ENCODE data around the gene ASTL. TPM values are rescaled to one million over a fixed set of nuclear protein-coding genes. Genes with fewer than 3 reads are reported as not detected.
A peak's percentile ranks its signal among the peaks of the same experiment; 100 is the strongest.

ASTL gene
- total and polyA plus RNA-seq, 2 of the 13 experiments (the other 11 are each of a cell fraction or from before 2014, with no cell fraction given), result not detected

GRCh38 chr2:96174251-96175144 lies 36.2 kb upstream of the ASTL start (continued):
- TF ChIP-seq ZXDC (CRISPR knock-in tag; IDR thresholded peaks at IDR 0.05), result no peak
- no peak for TF ChIP-seq KLF13 (CRISPR knock-in tag; IDR thresholded peaks at IDR 0.05)
- TF ChIP-seq XRCC5 (optimal IDR thresholded peaks at IDR 0.05; ENCODE audit: low read length), result peak; percentile 70
- no peak for TF ChIP-seq DNMT1 (CRISPR knock-in tag; IDR thresholded peaks at IDR 0.05)
- TF ChIP-seq SMC3 (IDR thresholded peaks at IDR 0.05; ENCODE audit: low read length), result peak; percentile 87
- TF ChIP-seq ZNF235 (CRISPR knock-in tag; IDR thresholded peaks at IDR 0.05; ENCODE audit: borderline replicate concordance), result no peak
- TF ChIP-seq MEIS2 (CRISPR knock-in tag; IDR thresholded peaks at IDR 0.05), result no peak
- TF ChIP-seq, protein P1, sequence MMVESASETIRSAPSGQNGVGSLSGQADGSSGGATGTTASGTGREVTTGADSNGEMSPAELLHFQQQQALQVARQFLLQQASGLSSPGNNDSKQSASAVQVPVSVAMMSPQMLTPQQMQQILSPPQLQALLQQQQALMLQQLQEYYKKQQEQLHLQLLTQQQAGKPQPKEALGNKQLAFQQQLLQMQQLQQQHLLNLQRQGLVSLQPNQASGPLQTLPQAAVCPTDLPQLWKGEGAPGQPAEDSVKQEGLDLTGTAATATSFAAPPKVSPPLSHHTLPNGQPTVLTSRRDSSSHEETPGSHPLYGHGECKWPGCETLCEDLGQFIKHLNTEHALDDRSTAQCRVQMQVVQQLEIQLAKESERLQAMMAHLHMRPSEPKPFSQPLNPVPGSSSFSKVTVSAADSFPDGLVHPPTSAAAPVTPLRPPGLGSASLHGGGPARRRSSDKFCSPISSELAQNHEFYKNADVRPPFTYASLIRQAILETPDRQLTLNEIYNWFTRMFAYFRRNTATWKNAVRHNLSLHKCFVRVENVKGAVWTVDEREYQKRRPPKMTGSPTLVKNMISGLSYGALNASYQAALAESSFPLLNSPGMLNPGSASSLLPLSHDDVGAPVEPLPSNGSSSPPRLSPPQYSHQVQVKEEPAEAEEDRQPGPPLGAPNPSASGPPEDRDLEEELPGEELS (CRISPR knock-in tag; IDR thresholded peaks at IDR 0.05), result no peak
- TF ChIP-seq FOXO4 (CRISPR knock-in tag; conservative IDR thresholded peaks at IDR 0.05), result 0 out of 2 replicates have a peak, but pooled peaks have one; percentile 66
- TF ChIP-seq, protein P2, sequence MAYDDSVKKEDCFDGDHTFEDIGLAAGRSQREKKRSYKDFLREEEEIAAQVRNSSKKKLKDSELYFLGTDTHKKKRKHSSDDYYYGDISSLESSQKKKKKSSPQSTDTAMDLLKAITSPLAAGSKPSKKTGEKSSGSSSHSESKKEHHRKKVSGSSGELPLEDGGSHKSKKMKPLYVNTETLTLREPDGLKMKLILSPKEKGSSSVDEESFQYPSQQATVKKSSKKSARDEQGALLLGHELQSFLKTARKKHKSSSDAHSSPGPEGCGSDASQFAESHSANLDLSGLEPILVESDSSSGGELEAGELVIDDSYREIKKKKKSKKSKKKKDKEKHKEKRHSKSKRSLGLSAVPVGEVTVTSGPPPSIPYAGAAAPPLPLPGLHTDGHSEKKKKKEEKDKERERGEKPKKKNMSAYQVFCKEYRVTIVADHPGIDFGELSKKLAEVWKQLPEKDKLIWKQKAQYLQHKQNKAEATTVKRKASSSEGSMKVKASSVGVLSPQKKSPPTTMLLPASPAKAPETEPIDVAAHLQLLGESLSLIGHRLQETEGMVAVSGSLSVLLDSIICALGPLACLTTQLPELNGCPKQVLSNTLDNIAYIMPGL (CRISPR knock-in tag; IDR thresholded peaks at IDR 0.05; ENCODE audit: borderline replicate concordance in 1 of 2, low read depth in 1 of 2), result peak in 1 of 2 experiments; percentile 52; a peak in 1 of 4 replicates
- no peak for TF ChIP-seq SOX6 (IDR thresholded peaks at IDR 0.05)
- TF ChIP-seq SOX6 (CRISPR knock-in tag; IDR thresholded peaks at IDR 0.05), result 0 out of 2 replicates have a peak, but pooled peaks have one; percentile 23
- no peak for TF ChIP-seq SMYD3 (CRISPR knock-in tag; IDR thresholded peaks at IDR 0.05)
- TF ChIP-seq ZNF501 (CRISPR knock-in tag; IDR thresholded peaks at IDR 0.05), result 0 out of 2 replicates have a peak, but pooled peaks have one; percentile 41
- TF ChIP-seq ZNF703 (CRISPR knock-in tag; IDR thresholded peaks at IDR 0.05; ENCODE audit: borderline replicate concordance), result no peak
- 0 out of 2 replicates have a peak, but pooled peaks have one; percentile 36 for TF ChIP-seq ZNF510 (CRISPR knock-in tag; IDR thresholded peaks at IDR 0.05; ENCODE audit: low read depth)
- TF ChIP-seq STAG1 (CRISPR knock-in tag; IDR thresholded peaks at IDR 0.05), result peak; percentile 93
- TF ChIP-seq, protein P3, sequence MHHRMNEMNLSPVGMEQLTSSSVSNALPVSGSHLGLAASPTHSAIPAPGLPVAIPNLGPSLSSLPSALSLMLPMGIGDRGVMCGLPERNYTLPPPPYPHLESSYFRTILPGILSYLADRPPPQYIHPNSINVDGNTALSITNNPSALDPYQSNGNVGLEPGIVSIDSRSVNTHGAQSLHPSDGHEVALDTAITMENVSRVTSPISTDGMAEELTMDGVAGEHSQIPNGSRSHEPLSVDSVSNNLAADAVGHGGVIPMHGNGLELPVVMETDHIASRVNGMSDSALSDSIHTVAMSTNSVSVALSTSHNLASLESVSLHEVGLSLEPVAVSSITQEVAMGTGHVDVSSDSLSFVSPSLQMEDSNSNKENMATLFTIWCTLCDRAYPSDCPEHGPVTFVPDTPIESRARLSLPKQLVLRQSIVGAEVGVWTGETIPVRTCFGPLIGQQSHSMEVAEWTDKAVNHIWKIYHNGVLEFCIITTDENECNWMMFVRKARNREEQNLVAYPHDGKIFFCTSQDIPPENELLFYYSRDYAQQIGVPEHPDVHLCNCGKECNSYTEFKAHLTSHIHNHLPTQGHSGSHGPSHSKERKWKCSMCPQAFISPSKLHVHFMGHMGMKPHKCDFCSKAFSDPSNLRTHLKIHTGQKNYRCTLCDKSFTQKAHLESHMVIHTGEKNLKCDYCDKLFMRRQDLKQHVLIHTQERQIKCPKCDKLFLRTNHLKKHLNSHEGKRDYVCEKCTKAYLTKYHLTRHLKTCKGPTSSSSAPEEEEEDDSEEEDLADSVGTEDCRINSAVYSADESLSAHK (CRISPR knock-in tag; IDR thresholded peaks at IDR 0.05; ENCODE audit: borderline replicate concordance), result no peak
